GM12878 (cell line): ENCODE data around the gene NOS1AP. TPM values are rescaled to one million over a fixed set of nuclear protein-coding genes. Genes with fewer than 3 reads are reported as not detected.

Experiments
- ATAC-seq: fragments of 200-7000 bp; cut with Tn5 transposase; 3 replicates; pipeline ENCODE4 v1.9.1; 2020; ENCODE audit warnings: mild to moderate bottlenecking, moderate library complexity
- BruUV-seq: library from RNA; stranded (reverse); fragments of 400-500 nt; replicated peaks from 2 replicates; lab custom pipeline; 2021; lab: Mats Ljungman, UMichigan
- CTCF ChIA-PET: fragments of 300-600 bp; sonication (Branson Sonifier 250); formaldehyde crosslinking; extraction: SDS; loops from one replicate; lab custom pipeline; 2021; ENCODE audit warnings: inconsistent platforms; lab: Yijun Ruan, JAX
- POLR2A ChIA-PET: fragments of 350-600 bp; formaldehyde crosslinking; extraction: SDS; loops from one replicate; lab custom pipeline; 2021; ENCODE audit warnings: inconsistent platforms; lab: Charles Lee
- RAD21 ChIA-PET: fragments of 300-600 bp; sonication (Branson Sonifier 250); formaldehyde crosslinking; loops from one replicate; lab custom pipeline; 2023; ENCODE audit warnings: antibody characterized with exemption; ENCODE audit not compliant: unreplicated experiment; lab: Charles Lee
- SMC1A ChIA-PET: fragments of 300-600 bp; sonication (Branson Sonifier 250); formaldehyde crosslinking; loops from one replicate; lab custom pipeline; 2023; ENCODE audit not compliant: unreplicated experiment, uncharacterized antibody; lab: Charles Lee
- DNase-seq: peaks from one replicate; pipeline ENCODE4 v3.0.0-alpha.2; 2011; ENCODE audit warnings: low read depth, low spot score
- FAIRE-seq: peaks from 3 replicates; lab custom pipeline; 2011; peaks lifted over from hg19 to GRCh38; lab: Jason Lieb, UNC
- H2AFZ ChIP-seq: 2 replicates; pipeline ENCODE4 v1.6.0; 2011; ENCODE audit warnings: low read depth, low read length, control low read depth; ENCODE audit not compliant: control insufficient read depth
- H3K27ac ChIP-seq: 2 replicates; pipeline ENCODE4 v1.5.1; 2011; ENCODE audit warnings: control low read depth; ENCODE audit not compliant: control insufficient read depth, insufficient read depth
- H3K27me3 ChIP-seq, 2 experiments: replicated peaks in 1 of 2; 2 replicates each; pipeline versions ENCODE4 v1.6.0 to v1.6.1; 2011; ENCODE audit warnings: low read length in 1 of 2; ENCODE audit not compliant: control insufficient read depth in 2 of 2, insufficient read depth in 2 of 2
- H3K36me3 ChIP-seq, 2 experiments: 2 replicates each; pipeline ENCODE4 v1.5.1; 2011; ENCODE audit warnings: low read length in 1 of 2; ENCODE audit not compliant: control insufficient read depth in 2 of 2, insufficient read depth in 2 of 2
- H3K4me1 ChIP-seq: 2 replicates; pipeline ENCODE4 v1.6.1; 2011; ENCODE audit warnings: mild to moderate bottlenecking, low read length, moderate library complexity, mixed read lengths; ENCODE audit not compliant: control insufficient read depth, insufficient read depth
- H3K4me2 ChIP-seq: 2 replicates; pipeline ENCODE4 v1.6.0; 2011; ENCODE audit warnings: control low read depth; ENCODE audit not compliant: control insufficient read depth, insufficient read depth
- H3K4me3 ChIP-seq: fragments of 200-600 bp; sonication (generic); 2 replicates; pipeline ENCODE4 v1.5.1; 2016
- H3K79me2 ChIP-seq: 2 replicates; pipeline ENCODE4 v1.6.0; 2011; ENCODE audit warnings: low read length; ENCODE audit not compliant: control insufficient read depth, insufficient read depth
- H3K9ac ChIP-seq: 2 replicates; pipeline ENCODE4 v1.8.0; 2011; ENCODE audit warnings: low read length, control low read depth, mixed read lengths; ENCODE audit not compliant: control insufficient read depth, insufficient read depth
- H3K9me3 ChIP-seq: replicated peaks from 3 replicates; pipeline ENCODE4 v1.5.1; 2011; ENCODE audit warnings: mild to moderate bottlenecking, low read length; ENCODE audit not compliant: control insufficient read depth, insufficient read depth
- H4K20me1 ChIP-seq: 2 replicates; pipeline ENCODE4 v1.6.0; 2011; ENCODE audit not compliant: control insufficient read depth, insufficient read depth
- BACH1 ChIP-seq: fragments of 450-650 bp; IDR thresholded peaks from 2 replicates; pipeline ENCODE4 v1.6.1; 2017; ENCODE audit warnings: mild to moderate bottlenecking, borderline replicate concordance
- BRCA1 ChIP-seq: IDR thresholded peaks from 2 replicates; pipeline ENCODE4 v1.6.1; 2011; ENCODE audit warnings: low read depth, low read length, improper control_type of control experiment
- ESRRA ChIP-seq: IDR thresholded peaks from 2 replicates; pipeline ENCODE4 v1.6.1; 2012; ENCODE audit warnings: mild to moderate bottlenecking, low read length, improper control_type of control experiment
- EZH2 ChIP-seq: IDR thresholded peaks from 2 replicates; pipeline ENCODE4 v1.6.1; 2012; ENCODE audit warnings: low read depth, mild to moderate bottlenecking, control low read depth, inconsistent platforms, low read length, borderline replicate concordance; ENCODE audit not compliant: control insufficient read depth
- LARP7 ChIP-seq: fragments of 450-650 bp; IDR thresholded peaks from 2 replicates; pipeline ENCODE4 v1.6.1; 2017; ENCODE audit warnings: mild to moderate bottlenecking
- MEF2A ChIP-seq: IDR thresholded peaks from 2 replicates; pipeline ENCODE4 v1.6.1; 2011; ENCODE audit warnings: low read depth, mild to moderate bottlenecking, low read length, moderate library complexity; ENCODE audit not compliant: insufficient read depth
- MTA2 ChIP-seq: fragments of 450-650 bp; IDR thresholded peaks from 2 replicates; pipeline ENCODE4 v1.6.1; 2016; ENCODE audit warnings: low read depth, mild to moderate bottlenecking, moderate library complexity
- NBN ChIP-seq: fragments of 450-650 bp; IDR thresholded peaks from 2 replicates; pipeline ENCODE4 v1.6.1; 2016
- RAD21 ChIP-seq: IDR thresholded peaks from 2 replicates; pipeline ENCODE4 v1.6.1; 2011; ENCODE audit warnings: mild to moderate bottlenecking, low read depth, low read length, moderate library complexity; ENCODE audit not compliant: insufficient read depth
- REST ChIP-seq: IDR thresholded peaks from 2 replicates; pipeline ENCODE4 v1.6.1; 2012; ENCODE audit warnings: mild to moderate bottlenecking, low read depth, low read length
- RUNX3 ChIP-seq: IDR thresholded peaks from 2 replicates; pipeline ENCODE4 v1.6.1; 2012; ENCODE audit warnings: low read length, inconsistent platforms
- SIX5 ChIP-seq: IDR thresholded peaks from 2 replicates; pipeline ENCODE4 v1.6.1; 2011; ENCODE audit warnings: mild to moderate bottlenecking, low read depth, low read length, moderate library complexity; ENCODE audit not compliant: severe bottlenecking
- TBL1XR1 ChIP-seq: IDR thresholded peaks from 2 replicates; pipeline ENCODE4 v1.6.1; 2012; ENCODE audit warnings: low read depth, low read length, improper control_type of control experiment
- ZNF207 ChIP-seq: fragments of 450-650 bp; IDR thresholded peaks from 2 replicates; pipeline ENCODE4 v1.6.1; 2014; ENCODE audit warnings: antibody characterized with exemption, mild to moderate bottlenecking, borderline replicate concordance
- ZNF592 ChIP-seq: fragments of 450-650 bp; IDR thresholded peaks from 2 replicates; pipeline ENCODE4 v1.6.1; 2017; ENCODE audit warnings: mild to moderate bottlenecking, moderate library complexity
- WGBS: methylation state at CpG from one replicate; pipeline ENCODE4 v1.1.6; 2016; ENCODE audit warnings: low lambda C conversion rate; ENCODE audit not compliant: insufficient replicate concordance, insufficient coverage; ENCODE audit errors: missing lambda C conversion rate; 5-methylcytosine and 5-hydroxymethylcytosine counted together
- in situ Hi-C: fragments of 300-500 bp; cut with MboI; formaldehyde crosslinking; loops from 9 replicates; pipeline ENCODE4 v1.14.3; 2018; ENCODE audit warnings: mixed read lengths
- intact Hi-C: fragments of 100-400 bp; cut with micrococcal nuclease; formaldehyde crosslinking; loops from one replicate; pipeline ENCODE4 v1.14.2; 2022; ENCODE audit not compliant: unreplicated experiment
- polyA plus RNA-seq, 11 experiments: library from polyadenylated mRNA; depleted of rRNA in 4 of 11; unstranded in 6 of 11; stranded (reverse) in 5 of 11; fragments of >200 nt; fragmentation: Nextera tagmentation in 4 of 11; fragmentation: Illumina TruSeq in 1 of 11; extraction: Ambion mirVana in 4 of 11; extraction: Trizol in 1 of 11; gene quantifications; 1 replicate in 1 of 11; 2 replicates in 10 of 11; pipeline versions ENCODE4 v1.2.1 to v1.2.3, GENCODE V29; 2011 to 2016; ENCODE audit warnings: inconsistent platforms in 2 of 11, missing spikeins in 2 of 11, low read depth in 1 of 11
- total RNA-seq, 4 experiments: library from RNA; depleted of rRNA in 3 of 4; stranded (reverse); fragments of >200 nt in 3 of 4; fragmentation: Illumina TruSeq in 1 of 4; extraction: Trizol in 1 of 4; gene quantifications; 2 replicates each; pipeline versions ENCODE4 v1.2.1 to v1.2.3, GENCODE V29; 2013 to 2021

The NOS1AP gene
- total and polyA plus RNA-seq, 10 of the 15 experiments (the other 5 are each of a cell fraction or from before 2014, with no cell fraction given), result 0.03 to 0.15 TPM; not detected in 8

GRCh38 chr1:162204129-162204822, 134.8 kb downstream of the NOS1AP start (continued):
- TF ChIP-seq RAD21, result no peak
- no peak for TF ChIP-seq REST
- TF ChIP-seq RUNX3, result no peak
- TF ChIP-seq MTA2, result no peak
- TF ChIP-seq NBN, result no peak
- TF ChIP-seq SIX5, result no peak

GRCh38 chr1:162204823-162205155, 135.3 kb downstream of the NOS1AP start:
- Histone ChIP-seq H3K4me2 (no peak overlapping the region), H3K27ac (no peak overlapping the region), H3K9ac (no peak overlapping the region), H3K4me1 (no peaks in the 10 kb centered on the region), H3K27me3 (no peaks in the 10 kb centered on the region; a peak in 1 of 4 replicates), H2AFZ (no peak overlapping the region), H3K79me2 (no peaks in the 10 kb centered on the region), H3K9me3 (no peaks in the 10 kb centered on the region), H3K36me3 (no peaks in the 10 kb centered on the region), H4K20me1 (no peaks in the 10 kb centered on the region), H3K4me3 (no peak overlapping the region)
- BruUV-seq, result no TSS peak
- ATAC-seq (no peak), FAIRE-seq (no peak), DNase-seq (no peak)
- intact Hi-C loops (no loop called here), in situ Hi-C loops (no loop called here)
- ChIA-PET CTCF (no interaction called here), POLR2A (no interaction called here), SMC1A (interaction anchor here (1.1 to 1.6 kb wide), 2 partner anchors 26 to 42 kb away, joined by 3 read pairs; no protein-coding TSS in a partner anchor), RAD21 (no interaction called here)
- WGBS, result 31% methylated on average over 1 of the region's 1 CpG
- TF ChIP-seq ESRRA (no peak), LARP7 (no peak), MEF2A (no peak), TBL1XR1 (no peak), BRCA1 (no peak), ZNF207 (no peak), ZNF592 (no peak), SIX5 (no peak), EZH2 (no peak), BACH1 (no peak)
